HG03280 (cell line): Measurements from ENCODE around the gene SH3YL1.
"Not testable (repeated sequence)": the region's sequence is repeated elsewhere in the genome, so short reads cannot be mapped to it uniquely, and the experiment has no call there.

Experiments used
- ATAC-seq: cut with Tn5 transposase; IDR thresholded peaks from one replicate; pipeline ENCODE4 v1.9.1; 2021; ENCODE audit warnings: mild to moderate bottlenecking, moderate library complexity; ENCODE audit not compliant: unreplicated experiment

Gene SH3YL1

DNA sequence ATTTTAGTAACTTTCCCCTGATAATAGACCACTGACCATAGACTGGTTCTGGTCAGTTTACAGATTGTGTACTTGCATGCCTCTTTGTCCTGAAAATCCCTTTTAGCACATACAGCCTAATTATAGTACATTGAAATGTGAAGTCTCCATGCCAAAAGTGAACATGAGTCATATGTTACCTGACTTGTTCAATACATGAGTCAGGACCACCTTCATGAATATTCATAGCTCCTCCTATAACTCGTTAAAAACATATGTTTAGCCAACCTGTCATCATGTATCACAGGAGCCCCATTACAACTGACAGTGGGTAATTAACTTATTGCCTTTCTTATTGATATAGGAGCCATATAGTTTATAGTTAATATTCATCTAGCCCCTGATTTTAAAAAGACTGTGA, 78.6 kb downstream of the SH3YL1 start:
- ATAC-seq, result no peak

- ATAC-seq, result no peak
These were observed 79.1 kb downstream of the SH3YL1 start for GRCh38 chr2:184695-185094.

GRCh38 chr2:182509-183122, 81.2 kb downstream of the SH3YL1 start:
- no peak for ATAC-seq

- ATAC-seq, result no peak
These were observed 83.5 kb downstream of the SH3YL1 start for GRCh38 chr2:180311-180710.

DNA sequence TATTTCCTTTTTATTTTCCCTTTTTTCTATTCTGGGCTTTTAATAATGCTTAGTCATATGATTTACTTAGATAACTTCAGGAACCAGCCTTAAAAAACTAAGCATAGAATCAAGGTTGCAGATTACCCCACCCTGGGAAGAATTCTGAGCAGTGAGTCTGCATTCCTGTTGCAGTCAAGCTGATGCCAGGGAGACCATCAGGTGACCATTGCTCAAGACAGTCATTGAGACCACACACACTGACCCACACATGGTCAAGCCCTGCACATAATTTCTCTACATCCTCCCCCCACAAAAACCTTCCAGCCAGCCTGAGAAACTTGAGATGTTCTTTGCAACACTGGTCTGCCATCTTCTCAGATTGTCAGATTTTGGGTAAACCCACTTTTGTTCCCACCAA, 83.9 kb downstream of the SH3YL1 start:
- no peak for ATAC-seq

DNA sequence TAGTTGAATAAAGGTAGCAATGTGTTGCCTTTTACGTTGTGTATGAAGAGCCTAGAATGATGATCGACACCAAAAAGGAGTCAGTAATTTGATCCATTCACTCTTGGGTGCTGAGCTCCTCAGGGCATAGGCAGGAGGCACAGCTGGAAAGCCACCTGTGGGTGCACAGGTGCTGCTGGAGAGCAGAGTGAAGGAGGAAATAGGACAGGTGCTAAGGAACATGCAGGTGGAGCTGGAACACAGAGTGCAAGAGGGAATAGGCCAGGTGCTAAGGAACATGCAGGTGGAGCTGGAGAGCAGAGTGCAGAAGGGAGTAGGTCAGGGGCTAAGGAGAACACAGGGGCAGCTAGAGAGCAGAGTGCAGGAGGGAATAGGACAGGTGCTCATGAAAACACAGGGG, 86.1 kb downstream of the SH3YL1 start:
- ATAC-seq, result no peak

- ATAC-seq, result no peak
These were observed 86.9 kb downstream of the SH3YL1 start for GRCh38 chr2:176917-177316.

- no peak for ATAC-seq
These were observed 87.7 kb downstream of the SH3YL1 start for GRCh38 chr2:175880-176820.

DNA sequence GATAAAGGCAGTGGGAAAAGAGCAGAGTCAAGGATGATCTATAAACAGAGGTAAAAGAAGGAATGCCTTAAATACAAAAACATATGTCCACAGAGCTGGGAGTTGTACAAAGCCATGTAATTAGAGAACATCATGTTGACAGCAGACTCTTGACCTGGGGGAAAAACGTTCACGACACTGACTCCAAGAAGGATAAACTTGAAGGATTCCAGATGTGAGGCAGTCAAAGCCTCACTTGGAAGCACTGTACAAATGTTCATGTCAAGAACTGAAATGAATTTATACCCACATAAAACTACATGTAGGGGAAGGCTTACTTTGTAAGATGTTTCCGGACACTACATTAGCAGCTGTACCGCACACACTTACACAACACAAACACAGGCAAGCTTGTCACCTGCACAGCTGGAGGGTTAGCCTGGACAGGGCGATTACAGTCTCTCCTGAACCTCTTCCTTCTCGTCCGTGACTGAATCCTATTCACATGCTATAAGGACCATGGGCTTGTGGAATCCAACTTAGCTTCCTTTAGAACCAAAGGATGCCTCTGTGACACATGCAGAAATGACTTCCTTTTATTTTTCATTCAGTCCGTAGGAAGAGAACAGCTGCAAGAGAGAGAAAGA, 88.6 kb downstream of the SH3YL1 start:
- ATAC-seq, result no peak

GRCh38 chr2:172120-172519, 91.7 kb downstream of the SH3YL1 start:
- not testable (repeated sequence) for ATAC-seq

GRCh38 chr2:169741-170140, 94.1 kb downstream of the SH3YL1 start:
- no peak for ATAC-seq
